K562 (cell line): ENCODE data around the gene IRF2BP2. TPM values are rescaled to one million over a fixed set of nuclear protein-coding genes. Genes with fewer than 3 reads are reported as not detected.

Experiments used
- ATF3 ChIP-seq, 2 experiments: fragments of 450-650 bp in 1 of 2; sonication (generic) in 1 of 2; formaldehyde crosslinking in 1 of 2; IDR thresholded peaks in 1 of 2; conservative IDR thresholded peaks in 1 of 2; 2 replicates each; pipeline versions ENCODE4 v1.6.1 to v1.8.1; 2016 to 2023; ENCODE audit warnings: mild to moderate bottlenecking in 2 of 2, moderate library complexity in 2 of 2, inconsistent platforms in 1 of 2, missing genetic modification reagents in 1 of 2
- CREB1 ChIP-seq, 2 experiments: sonication (generic) in 1 of 2; formaldehyde crosslinking in 1 of 2; IDR thresholded peaks; 2 replicates each; pipeline versions ENCODE4 v1.6.1 to v1.8.0; 2012 to 2022; ENCODE audit warnings: inconsistent platforms in 1 of 2, mild to moderate bottlenecking in 1 of 2, missing genetic modification reagents in 1 of 2, moderate library complexity in 1 of 2
- FOSL1 ChIP-seq: fragments of 200-800 bp; sonication (Bioruptor generic); conservative IDR thresholded peaks from 2 replicates; pipeline ENCODE4 v1.6.1; 2016; ENCODE audit warnings: missing genetic modification characterization, missing compliant biosample characterization
- MNT ChIP-seq, 2 experiments: fragments of 450-650 bp; conservative IDR thresholded peaks; 2 replicates each; pipeline ENCODE4 v1.6.1; 2017; ENCODE audit warnings: mild to moderate bottlenecking in 2 of 2, moderate library complexity in 2 of 2
- STAG1 ChIP-seq: sonication (generic); formaldehyde crosslinking; IDR thresholded peaks from 2 replicates; pipeline ENCODE4 v1.5.0; 2020; ENCODE audit warnings: missing genetic modification reagents, borderline replicate concordance
- THAP12 ChIP-seq: fragments of 250-450 bp; sonication (Bioruptor Pico); IDR thresholded peaks from 2 replicates; pipeline ENCODE4 v1.9.0; 2021; ENCODE audit warnings: mild to moderate bottlenecking, inconsistent platforms
- ZC3H4 ChIP-seq: sonication (generic); formaldehyde crosslinking; IDR thresholded peaks from 2 replicates; pipeline ENCODE4 v1.9.0; 2021; ENCODE audit warnings: missing genetic modification reagents, borderline replicate concordance
- ZNF407 ChIP-seq: fragments of 450-650 bp; IDR thresholded peaks from 2 replicates; pipeline ENCODE4 v1.6.1; 2016; ENCODE audit warnings: low read depth
- ZNF740 ChIP-seq, 3 experiments: fragments of 200-800 bp in 1 of 3; sonication (Bioruptor generic) in 1 of 3; sonication (generic) in 1 of 3; formaldehyde crosslinking in 1 of 3; IDR thresholded peaks; 2 replicates each; pipeline versions ENCODE4 v1.6.1 to v1.8.0; 2016 to 2022; ENCODE audit warnings: mild to moderate bottlenecking in 2 of 3, missing compliant biosample characterization in 2 of 3, missing genetic modification characterization in 2 of 3, missing genetic modification reagents in 1 of 3
- polyA plus RNA-seq, 8 experiments: library from polyadenylated mRNA; depleted of rRNA in 4 of 8; stranded (reverse) in 5 of 8; unstranded in 3 of 8; fragments of >200 nt; fragmentation: Nextera tagmentation in 2 of 8; fragmentation: Illumina TruSeq in 1 of 8; extraction: Ambion mirVana in 2 of 8; extraction: Trizol in 1 of 8; gene quantifications; 2 replicates each; pipeline versions ENCODE4 v1.2.1 to v1.2.3, GENCODE V29; 2011 to 2014; ENCODE audit warnings: inconsistent platforms in 1 of 8, missing spikeins in 1 of 8
- total RNA-seq, 7 experiments: library from RNA; depleted of rRNA in 6 of 7; stranded (reverse); fragments of >200 nt in 6 of 7; fragmentation: Illumina TruSeq in 2 of 7; extraction: Trizol in 2 of 7; gene quantifications; 2 replicates each; pipeline versions ENCODE4 v1.2.1 to v1.2.3, GENCODE V29; 2011 to 2021; ENCODE audit warnings: low replicate concordance in 1 of 7

Gene IRF2BP2
- total and polyA plus RNA-seq, 9 of the 15 experiments (the other 6 are each of a cell fraction or from before 2014, with no cell fraction given), result 7.7 to 68.6 (median 22.1) TPM

GRCh38 chr1:234610666-234611224, 767 bp upstream of the IRF2BP2 start (continued):
- TF ChIP-seq ZNF407 (no peak), FOSL1 (tag) (peak; percentile 42; the same call in 1 of the 2 replicates), ZNF740 (CRISPR knock-in tag; IDR thresholded peaks at IDR 0.05) (peak; percentile 85; the same call in 1 of the 2 replicates), ZNF740 (tag; IDR thresholded peaks at IDR 0.05) (peak; percentile 14 to 77; a peak in 2 of 4 replicates), CREB1 (IDR thresholded peaks at IDR 0.05) (peak; percentile 53; the same call in 1 of the 2 replicates), CREB1 (CRISPR knock-in tag; IDR thresholded peaks at IDR 0.05) (no peak), STAG1 (CRISPR knock-in tag) (0 out of 2 replicates have a peak, but pooled peaks have one; percentile 26), ATF3 (IDR thresholded peaks at IDR 0.05) (no peak), ATF3 (CRISPR knock-in tag; conservative IDR thresholded peaks at IDR 0.05) (0 out of 2 replicates have a peak, but pooled peaks have one; percentile 6), MNT (conservative IDR thresholded peaks at IDR 0.05) (peak; percentile 68 to 70; a peak in 3 of 4 replicates), THAP12 (CRISPR knock-in tag) (0 out of 2 replicates have a peak, but pooled peaks have one; percentile 32), ZC3H4 (CRISPR knock-in tag) (0 out of 2 replicates have a peak, but pooled peaks have one; percentile 79)
